ENCODE data around the gene NPVF.

NPVF gene

GRCh38 chr7:25222666-25223065, 5.6 kb downstream of the NPVF start:
- Mint-ChIP-seq H3K27ac (no peak overlapping the region), H3K36me3 (ENCODE audit: low read depth) (no peaks in the 10 kb centered on the region), H3K27me3 (ENCODE audit: low read depth, poor library complexity) (peaks cover 8% of the 10 kb centered on the region), H3K9me3 (no peaks in the 10 kb centered on the region), H3K4me1 (peaks cover 15% of the 10 kb centered on the region), H3K4me3 (no peak overlapping the region)
- no peak for DNase-seq
- no peak for TF ChIP-seq CTCF (IDR thresholded peaks at IDR 0.05)

GRCh38 chr7:25221009-25221408, 7.3 kb downstream of the NPVF start:
- no peaks in the 10 kb centered on the region for H3K36me3 Mint-ChIP-seq (ENCODE audit: low read depth)
- no peak for DNase-seq
- no peak for TF ChIP-seq CTCF (IDR thresholded peaks at IDR 0.05)
- peaks cover 17% of the 10 kb centered on the region for H3K4me1 Mint-ChIP-seq
- H3K27me3 Mint-ChIP-seq (ENCODE audit: low read depth, poor library complexity) = peaks cover 3% of the 10 kb centered on the region
- no peak overlapping the region for H3K4me3 Mint-ChIP-seq
- H3K9me3 Mint-ChIP-seq = no peaks in the 10 kb centered on the region
- no peak overlapping the region for H3K27ac Mint-ChIP-seq

GRCh38 chr7:25218191-25218590, 10.1 kb downstream of the NPVF start:
- no peak for DNase-seq
- no peak overlapping the region for H3K27ac Mint-ChIP-seq
- peaks cover 13% of the 10 kb centered on the region for H3K4me1 Mint-ChIP-seq
- no peak overlapping the region for H3K4me3 Mint-ChIP-seq
- peaks cover 2% of the 10 kb centered on the region for H3K27me3 Mint-ChIP-seq (ENCODE audit: low read depth, poor library complexity)
- no peaks in the 10 kb centered on the region for H3K36me3 Mint-ChIP-seq (ENCODE audit: low read depth)
- no peak for TF ChIP-seq CTCF (IDR thresholded peaks at IDR 0.05)
- H3K9me3 Mint-ChIP-seq = no peaks in the 10 kb centered on the region

- peaks cover 2% of the 10 kb centered on the region for H3K27me3 Mint-ChIP-seq (ENCODE audit: low read depth, poor library complexity)
- DNase-seq = no peak
- no peaks in the 10 kb centered on the region for H3K36me3 Mint-ChIP-seq (ENCODE audit: low read depth)
- peak; percentile 86 for TF ChIP-seq CTCF (IDR thresholded peaks at IDR 0.05)
- H3K27ac Mint-ChIP-seq = no peak overlapping the region
- H3K4me3 Mint-ChIP-seq = no peak overlapping the region
- H3K4me1 Mint-ChIP-seq = peaks cover 4% of the 10 kb centered on the region
- peaks cover 7% of the 10 kb centered on the region for H3K9me3 Mint-ChIP-seq
These were observed 11.4 kb downstream of the NPVF start for GRCh38 chr7:25216837-25217236.

- DNase-seq = no peak
- Mint-ChIP-seq H3K36me3 (ENCODE audit: low read depth) (no peaks in the 10 kb centered on the region), H3K27ac (peak overlapping the region; percentile 34), H3K9me3 (peaks cover 17% of the 10 kb centered on the region), H3K27me3 (ENCODE audit: low read depth, poor library complexity) (peaks cover 2% of the 10 kb centered on the region), H3K4me1 (peaks cover 4% of the 10 kb centered on the region), H3K4me3 (no peak overlapping the region)
- TF ChIP-seq CTCF (IDR thresholded peaks at IDR 0.05) = no peak
These were observed 12.5 kb downstream of the NPVF start for GRCh38 chr7:25215694-25216335.

GRCh38 chr7:25208525-25209221, 19.6 kb downstream of the NPVF start:
- no peak for TF ChIP-seq CTCF (IDR thresholded peaks at IDR 0.05)
- Mint-ChIP-seq H3K27ac (no peak overlapping the region), H3K4me3 (no peak overlapping the region), H3K4me1 (no peaks in the 10 kb centered on the region), H3K36me3 (ENCODE audit: low read depth) (no peaks in the 10 kb centered on the region), H3K27me3 (ENCODE audit: low read depth, poor library complexity) (peaks cover 8% of the 10 kb centered on the region), H3K9me3 (peaks cover 38% of the 10 kb centered on the region)
- no peak for DNase-seq
